Stimulated activated CD4-positive, alpha-beta T cell treated with anti-CD3 and anti-CD28 coated beads, Interleukin-2, amount 100 ng/mL, for 4 hours (primary cell): ENCODE measurements around the gene IL13.
"Not testable (repeated sequence)": the region's sequence is repeated elsewhere in the genome, so short reads cannot be mapped to it uniquely, and the experiment has no call there.

ENCODE experiments used
- DNase-seq: peaks from one replicate; pipeline ENCODE4 v3.0.0-alpha.2; 2020; ENCODE audit warnings: low read depth

The IL13 gene

GRCh38 chr5:132688536-132689339 lies 30.8 kb downstream of the IL13 start:
- no peak for DNase-seq

GRCh38 chr5:132689513-132689912 lies 31.5 kb downstream of the IL13 start:
- no peak for DNase-seq

GRCh38 chr5:132690156-132690555 lies 32.2 kb downstream of the IL13 start:
- no peak for DNase-seq

GRCh38 chr5:132691755-132692631 lies 34.0 kb downstream of the IL13 start:
- DNase-seq: not testable (repeated sequence)

GRCh38 chr5:132692632-132692967 lies 34.6 kb downstream of the IL13 start:
- no peak for DNase-seq

- DNase-seq: no peak
Measured at GRCh38 chr5:132695956-132696355, 38.0 kb downstream of the IL13 start.

- DNase-seq: no peak
Measured at GRCh38 chr5:132704875-132705274, 46.9 kb downstream of the IL13 start.

- no peak for DNase-seq
Measured at GRCh38 chr5:132708645-132709044, 50.7 kb downstream of the IL13 start.
